SIG-M5 treated with dmso at 0.1 percent for 504 hours (cell line): ENCODE results near the gene ZNF574.

Experiments used
- DNase-seq: peaks from one replicate; lab custom pipeline; 2025; ENCODE audit not compliant: unreplicated experiment; lab: John Stamatoyannopoulos, UW

The ZNF574 gene

DNA sequence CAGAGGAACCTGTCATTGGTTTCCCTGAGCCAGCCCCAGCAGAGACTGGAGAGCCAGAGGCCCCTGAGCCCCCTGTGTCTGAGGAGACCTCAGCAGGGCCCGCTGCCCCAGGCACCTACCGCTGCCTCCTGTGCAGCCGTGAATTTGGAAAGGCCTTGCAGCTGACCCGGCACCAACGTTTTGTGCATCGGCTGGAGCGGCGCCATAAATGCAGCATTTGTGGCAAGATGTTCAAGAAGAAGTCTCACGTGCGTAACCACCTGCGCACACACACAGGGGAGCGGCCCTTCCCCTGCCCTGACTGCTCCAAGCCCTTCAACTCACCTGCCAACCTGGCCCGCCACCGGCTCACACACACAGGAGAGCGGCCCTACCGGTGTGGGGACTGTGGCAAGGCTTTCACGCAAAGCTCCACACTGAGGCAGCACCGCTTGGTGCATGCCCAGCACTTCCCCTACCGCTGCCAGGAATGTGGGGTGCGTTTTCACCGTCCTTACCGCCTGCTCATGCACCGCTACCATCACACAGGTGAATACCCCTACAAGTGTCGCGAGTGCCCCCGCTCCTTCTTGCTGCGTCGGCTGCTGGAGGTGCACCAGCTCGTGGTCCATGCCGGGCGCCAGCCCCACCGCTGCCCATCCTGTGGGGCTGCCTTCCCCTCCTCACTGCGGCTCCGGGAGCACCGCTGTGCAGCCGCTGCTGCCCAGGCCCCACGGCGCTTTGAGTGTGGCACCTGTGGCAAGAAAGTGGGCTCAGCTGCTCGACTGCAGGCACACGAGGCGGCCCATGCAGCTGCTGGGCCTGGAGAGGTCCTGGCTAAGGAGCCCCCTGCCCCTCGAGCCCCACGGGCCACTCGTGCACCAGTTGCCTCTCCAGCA is 4.2 kb downstream of the ZNF574 start:
- no peak for DNase-seq

DNA sequence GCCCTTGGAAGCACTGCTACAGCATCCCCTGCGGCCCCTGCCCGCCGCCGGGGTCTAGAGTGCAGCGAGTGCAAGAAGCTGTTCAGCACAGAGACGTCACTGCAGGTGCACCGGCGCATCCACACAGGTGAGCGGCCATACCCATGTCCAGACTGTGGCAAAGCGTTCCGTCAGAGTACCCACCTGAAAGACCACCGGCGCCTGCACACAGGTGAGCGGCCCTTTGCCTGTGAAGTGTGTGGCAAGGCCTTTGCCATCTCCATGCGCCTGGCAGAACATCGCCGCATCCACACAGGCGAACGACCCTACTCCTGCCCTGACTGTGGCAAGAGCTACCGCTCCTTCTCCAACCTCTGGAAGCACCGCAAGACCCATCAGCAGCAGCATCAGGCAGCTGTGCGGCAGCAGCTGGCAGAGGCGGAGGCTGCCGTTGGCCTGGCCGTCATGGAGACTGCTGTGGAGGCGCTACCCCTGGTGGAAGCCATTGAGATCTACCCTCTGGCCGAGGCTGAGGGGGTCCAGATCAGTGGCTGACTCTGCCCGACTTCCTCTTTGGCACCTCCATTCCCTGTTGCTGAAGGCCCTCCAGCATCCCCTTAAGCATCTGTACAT is 4.9 kb downstream of the ZNF574 start:
- DNase-seq: no peak

DNA sequence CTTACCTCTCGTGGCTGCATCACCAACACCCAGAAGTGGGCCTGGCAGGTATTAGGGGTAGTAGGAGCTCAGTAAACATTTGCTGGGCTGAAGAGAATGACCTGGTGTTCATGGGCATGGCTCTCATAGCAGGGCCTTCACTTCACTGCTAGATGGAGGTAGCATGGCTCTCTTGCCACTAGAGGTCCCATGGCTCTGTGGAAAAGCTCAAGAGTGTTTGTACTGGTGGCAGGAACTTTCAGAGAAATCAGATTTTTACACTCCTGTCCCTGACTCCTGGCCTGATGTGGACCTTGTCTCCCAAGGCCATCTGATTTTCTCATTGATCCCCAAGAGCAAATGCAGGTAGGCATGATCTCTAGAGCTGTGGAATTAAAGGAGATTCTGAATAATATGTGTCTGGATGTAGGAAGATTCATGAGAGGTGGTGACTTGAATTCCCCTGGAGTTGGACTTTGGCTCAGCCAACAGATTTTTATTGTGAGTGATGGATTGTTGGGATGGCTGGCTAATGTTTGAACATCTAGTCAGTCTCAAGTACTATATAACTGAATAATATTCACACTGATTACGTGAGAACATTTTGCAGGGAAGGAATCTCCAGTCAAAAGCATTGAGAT is 5.7 kb downstream of the ZNF574 start:
- peak; percentile 46 for DNase-seq

DNA sequence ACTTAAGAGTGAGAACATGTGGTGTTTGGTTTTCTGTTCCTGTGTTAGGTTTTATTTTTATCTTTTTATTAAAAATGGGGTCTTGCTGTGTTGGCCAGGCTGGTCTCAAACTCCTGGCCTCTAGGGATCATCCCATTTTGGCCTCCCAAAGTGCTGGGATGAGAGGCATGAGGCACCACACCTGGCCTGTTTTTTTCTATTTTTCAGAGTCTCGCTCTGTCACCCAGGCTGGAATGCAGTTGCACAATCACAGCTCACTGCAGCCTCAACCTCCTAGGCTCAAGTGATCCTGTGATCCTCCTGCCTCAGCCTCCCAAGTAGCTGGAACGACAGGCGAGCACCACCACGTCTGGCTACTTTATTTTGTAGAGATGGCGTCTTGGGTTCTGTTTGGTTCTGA is 7.6 kb downstream of the ZNF574 start:
- DNase-seq: no peak

DNA sequence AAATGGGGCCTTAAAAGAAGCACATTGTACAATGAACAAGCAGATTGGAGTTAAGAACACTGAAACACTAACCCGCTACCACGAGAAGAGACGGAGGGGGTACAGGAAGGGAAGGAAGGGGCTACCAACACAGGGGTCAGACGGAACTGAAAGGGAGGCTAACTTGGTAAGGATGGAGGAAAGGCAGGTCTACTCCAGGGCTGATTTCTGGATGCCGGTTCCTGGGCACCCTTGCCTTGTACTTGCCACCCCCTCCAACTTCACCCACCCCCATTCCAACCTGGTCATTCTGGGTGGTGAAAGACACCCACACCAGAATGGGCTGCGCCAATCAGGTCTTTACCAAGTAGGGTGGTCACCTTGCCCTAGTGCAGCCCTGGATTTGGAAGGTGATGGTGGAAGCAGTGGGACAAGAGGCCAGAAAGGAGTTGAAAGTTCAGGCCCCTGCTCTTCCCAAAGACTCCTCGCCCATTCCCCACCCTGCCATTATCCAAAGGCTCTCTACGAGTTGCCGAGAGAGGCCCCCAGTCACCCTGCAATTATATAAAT is 10.3 kb downstream of the ZNF574 start:
- DNase-seq: no peak

DNA sequence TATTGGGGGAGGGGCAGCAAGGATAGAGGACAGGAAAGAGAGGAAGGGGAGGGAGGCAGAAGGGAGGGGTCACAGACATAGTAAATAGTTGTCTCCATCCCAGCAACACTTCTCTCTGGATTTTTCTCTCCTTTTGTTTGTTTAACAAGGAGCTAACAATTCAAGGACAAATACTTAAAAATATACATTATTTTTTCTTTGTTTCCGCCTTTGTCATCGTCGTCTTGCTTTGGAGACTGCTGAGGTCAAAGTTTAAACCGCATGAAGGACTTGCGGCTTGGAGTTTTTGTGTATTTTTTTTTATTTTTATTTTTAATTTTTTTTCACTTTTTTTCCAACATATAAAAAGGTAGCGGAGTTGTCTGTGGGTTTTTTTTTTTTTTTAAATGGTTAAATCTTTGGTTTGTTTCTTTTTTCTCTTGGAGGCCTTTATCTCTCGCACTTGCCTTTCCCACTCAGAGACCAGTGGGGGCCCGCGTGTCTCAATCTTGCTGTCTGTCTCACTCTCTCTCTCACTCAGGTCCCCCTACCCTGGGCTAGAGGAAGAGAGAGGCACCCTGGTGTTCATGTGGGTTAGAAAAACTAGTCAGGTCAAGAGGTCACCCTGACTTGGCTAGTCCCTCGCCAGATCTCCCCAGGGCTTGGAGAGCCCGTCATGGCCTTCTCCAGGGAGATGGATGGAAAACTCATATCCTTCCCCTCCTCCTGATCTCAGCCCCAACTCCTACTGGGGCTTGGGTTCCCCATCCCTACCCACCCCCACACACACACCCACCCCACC is 11.0 kb downstream of the ZNF574 start:
- DNase-seq: no peak

DNA sequence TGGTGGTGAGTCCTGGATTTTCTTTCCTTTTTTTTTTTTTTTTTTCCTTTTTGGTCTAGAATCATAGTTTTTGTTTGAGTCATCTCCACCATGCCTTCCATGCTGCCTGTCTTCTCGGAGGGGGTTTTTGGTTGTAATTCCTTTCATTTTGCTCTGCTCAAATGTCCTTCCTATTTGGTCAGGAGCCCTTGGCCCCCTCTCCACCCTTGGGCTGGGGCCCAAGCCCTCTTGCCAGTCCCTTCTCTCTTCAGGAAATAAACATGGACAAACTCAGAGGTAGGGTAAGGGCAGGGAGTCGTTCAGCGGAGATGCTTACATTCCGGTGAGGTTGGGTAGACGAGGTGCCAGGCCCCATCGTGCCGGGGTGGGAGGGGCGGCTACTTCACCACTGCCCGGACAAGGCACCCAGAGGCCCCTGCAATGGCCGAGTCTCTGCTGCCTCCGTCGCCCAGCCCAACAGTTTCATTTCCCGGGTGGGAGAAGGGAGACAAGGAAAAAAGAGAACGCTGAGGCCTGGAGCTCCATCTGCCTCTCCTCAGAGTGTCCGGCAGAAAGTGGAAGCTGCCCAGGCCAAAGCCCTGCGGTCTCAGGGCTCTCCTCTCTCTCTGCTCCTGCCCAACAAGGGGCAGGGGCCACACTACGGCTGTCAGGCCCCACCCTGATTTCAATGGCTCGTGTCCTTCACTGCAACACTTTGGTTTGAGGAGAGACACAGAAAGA is 12.7 kb downstream of the ZNF574 start:
- no peak for DNase-seq

DNA sequence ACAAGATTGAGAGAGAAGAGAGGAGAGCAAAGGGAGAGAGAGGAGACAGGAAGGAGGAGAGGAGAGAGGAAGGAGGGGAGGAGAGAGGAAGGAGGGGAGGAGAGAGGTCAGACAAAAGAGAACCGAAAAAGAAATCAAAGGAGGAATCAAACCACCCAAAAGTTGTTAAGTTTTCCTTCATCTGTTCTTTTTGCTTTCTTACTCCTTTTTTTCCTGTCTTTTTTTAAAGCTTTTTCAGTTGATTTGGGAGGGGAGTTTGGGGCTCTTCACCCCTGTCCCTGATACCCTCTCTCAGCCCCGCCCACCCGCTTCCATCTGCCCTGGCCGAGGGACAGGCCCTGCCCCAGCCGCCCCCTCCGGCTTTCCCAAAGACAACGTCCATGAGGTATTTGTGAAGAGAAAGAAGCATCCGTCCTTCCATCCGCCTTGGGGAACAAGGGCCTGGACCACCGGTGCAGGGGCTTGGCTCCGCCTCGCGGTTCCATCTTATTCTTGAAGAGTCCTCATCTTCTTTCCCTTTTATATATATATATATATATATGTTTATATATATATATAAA is 13.3 kb downstream of the ZNF574 start:
- DNase-seq: no peak

DNA sequence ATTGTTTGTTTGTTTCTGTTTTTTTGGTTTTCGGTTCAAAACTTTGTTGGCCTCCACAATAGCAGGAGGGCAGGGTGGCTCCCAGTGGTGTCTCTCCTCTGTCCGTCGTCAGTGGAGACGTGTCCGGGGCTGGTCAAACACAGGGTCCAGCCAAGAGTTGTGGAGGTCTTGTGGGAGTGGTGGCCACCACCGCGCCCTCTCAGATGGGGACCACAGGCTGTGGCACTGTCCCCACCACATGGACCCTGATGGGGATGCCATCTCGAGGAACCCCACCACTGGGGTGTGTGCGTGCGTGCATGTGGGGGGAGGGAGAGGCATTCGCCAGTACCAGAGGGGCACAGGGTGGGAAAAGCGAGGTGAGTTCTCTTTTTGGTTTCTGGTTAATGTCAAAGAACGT is 13.8 kb downstream of the ZNF574 start:
- no peak for DNase-seq

DNA sequence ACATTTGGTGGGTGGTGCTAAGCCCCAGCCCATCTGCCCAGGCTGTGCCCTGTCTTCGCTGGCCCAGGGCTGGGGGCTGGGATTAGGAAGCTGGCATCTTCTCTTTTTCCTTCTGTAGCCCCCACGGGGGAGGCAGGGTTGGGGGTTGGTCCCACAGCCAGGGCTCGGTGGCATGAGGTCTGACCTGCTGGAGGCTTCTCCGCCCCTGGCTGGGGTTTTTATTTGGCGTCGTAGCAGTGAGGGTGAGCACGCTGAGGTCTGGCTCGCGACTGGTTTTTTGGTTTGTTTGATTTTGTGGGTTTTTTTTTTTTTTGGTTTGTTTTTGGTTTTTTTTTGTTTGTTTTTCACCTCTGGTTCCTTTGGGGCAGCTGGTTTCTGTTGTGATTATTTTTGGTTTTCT is 14.7 kb downstream of the ZNF574 start:
- DNase-seq: no peak

DNA sequence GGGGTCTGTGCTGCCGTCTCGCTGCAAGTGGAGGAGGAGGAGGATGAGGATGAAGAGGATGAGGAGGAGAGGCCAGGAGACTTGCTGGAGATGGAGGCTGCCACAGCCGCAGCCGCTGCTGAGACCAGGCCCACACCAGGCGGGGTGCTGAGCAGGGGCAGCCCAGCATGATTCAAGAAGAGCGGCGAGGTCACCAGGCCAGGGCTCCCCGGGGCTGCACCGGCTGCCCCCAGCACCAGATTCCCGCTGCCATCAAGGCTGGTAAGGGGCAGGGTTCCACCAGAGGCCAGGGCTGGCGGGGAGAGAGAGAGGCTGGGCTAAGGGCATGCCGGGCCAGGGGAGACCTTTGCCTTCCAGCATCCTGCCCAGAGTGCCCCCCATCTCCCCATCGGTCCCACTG is 15.3 kb downstream of the ZNF574 start:
- no peak for DNase-seq

DNA sequence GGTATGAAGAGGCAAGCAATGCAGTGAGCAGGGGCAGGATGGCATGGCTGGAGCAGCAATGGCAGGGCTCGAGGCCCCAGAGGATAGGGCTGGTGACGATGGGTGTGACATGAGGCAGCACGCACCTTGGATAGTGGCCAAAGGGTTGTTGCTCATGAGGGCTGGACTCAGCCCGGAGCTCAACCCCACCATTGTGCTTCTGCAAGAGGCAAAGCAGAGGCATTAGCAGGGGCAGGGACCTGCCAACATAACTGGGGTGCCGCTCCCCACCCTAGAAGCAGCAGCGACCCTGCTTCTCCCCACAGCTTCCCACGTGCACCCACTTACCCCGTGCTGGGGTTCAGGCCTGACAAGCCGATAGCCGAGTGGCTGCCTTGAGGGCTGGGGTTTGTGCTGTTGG is 15.8 kb downstream of the ZNF574 start:
- DNase-seq: no peak

DNA sequence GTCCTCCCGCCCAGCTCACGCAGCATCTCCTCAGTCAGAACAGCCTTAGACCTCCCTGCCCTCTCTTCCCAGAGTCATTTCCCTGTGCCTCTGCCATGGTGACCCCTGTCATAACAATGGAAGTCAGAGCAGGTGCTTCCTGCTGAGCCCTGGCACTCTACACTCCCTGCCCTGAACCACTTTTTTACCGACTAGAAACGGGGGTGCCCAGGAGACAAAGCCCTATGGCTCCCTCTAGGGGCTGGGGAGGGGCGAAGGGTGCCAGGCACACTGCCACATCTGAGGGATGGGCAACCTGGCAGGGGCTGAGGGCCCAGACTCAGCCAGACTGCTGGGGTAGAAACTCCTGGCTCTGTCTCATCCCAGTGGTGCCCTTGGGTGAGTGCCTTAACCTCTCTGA is 16.4 kb downstream of the ZNF574 start:
- DNase-seq: no peak

DNA sequence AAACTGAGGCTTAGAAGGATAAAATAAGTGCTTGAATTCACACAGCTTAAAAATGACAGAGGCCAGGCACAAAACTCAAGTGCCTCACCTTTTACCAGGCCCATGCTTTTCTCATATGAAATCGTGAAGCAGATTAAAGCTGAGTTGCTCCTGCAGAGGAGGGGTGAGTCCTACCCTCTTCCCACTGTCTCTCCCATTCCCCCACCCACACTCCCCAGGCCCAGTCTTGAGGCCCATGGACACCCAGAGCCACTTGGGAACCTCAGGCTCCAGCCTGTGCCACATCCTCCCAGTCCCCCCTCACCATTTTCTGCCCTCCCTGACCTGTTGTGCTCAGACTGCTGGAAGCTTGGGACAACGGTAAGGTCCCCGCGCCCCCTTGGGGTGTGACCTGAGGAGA is 17.5 kb downstream of the ZNF574 start:
- no peak for DNase-seq

DNA sequence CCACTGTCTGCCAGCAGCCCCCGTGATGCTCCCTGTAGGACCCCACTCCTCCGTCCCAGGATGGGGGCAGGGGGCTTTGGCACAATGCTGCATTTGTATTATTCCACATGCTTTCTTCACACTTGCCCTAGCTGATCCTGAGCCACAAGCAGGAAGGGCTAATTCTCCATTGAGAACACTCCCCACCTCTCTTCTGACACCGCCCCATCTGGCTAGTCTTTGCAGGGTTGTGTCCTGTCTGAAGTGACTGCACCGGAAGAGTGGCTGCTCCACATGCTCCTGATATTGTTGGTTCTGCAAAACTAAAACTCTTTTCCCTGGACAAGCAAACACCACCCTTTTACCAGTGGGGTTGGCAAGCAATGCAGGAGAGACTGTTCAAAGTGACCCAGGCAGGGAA is 18.0 kb downstream of the ZNF574 start:
- DNase-seq: no peak

DNA sequence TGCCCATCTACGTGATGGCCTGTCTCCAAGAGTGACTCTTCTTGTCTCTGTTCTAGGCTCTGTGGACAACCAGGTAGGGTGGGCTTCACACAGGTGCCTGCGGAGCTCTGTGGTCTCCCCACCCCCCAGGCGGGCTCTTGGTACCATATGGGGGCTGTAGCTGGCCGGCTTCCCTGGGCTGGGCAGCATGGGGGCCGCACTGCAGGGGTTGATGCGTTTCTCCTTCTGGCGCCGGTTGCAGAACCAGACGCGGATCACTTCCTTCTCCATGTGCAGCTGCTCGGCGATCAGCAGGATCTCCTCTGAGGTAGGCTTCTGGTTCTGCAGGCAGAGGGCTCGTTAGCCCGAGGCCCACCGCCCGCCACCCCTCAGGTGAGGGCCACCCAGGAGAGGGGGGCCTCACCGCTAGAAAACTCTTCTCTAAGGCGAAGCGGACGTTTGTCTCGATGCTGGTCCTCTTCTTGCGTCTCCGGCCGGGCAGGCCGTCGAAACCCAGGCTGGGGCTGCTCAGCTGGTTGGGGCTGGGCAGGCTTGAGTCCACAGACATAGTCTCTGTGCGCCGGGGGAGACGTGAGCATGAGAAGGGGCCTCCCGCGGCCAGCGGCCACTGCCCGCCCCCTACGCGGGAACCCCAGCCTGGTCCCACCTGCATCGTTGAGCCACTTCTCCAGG is 19.3 kb downstream of the ZNF574 start:
- DNase-seq: no peak

DNA sequence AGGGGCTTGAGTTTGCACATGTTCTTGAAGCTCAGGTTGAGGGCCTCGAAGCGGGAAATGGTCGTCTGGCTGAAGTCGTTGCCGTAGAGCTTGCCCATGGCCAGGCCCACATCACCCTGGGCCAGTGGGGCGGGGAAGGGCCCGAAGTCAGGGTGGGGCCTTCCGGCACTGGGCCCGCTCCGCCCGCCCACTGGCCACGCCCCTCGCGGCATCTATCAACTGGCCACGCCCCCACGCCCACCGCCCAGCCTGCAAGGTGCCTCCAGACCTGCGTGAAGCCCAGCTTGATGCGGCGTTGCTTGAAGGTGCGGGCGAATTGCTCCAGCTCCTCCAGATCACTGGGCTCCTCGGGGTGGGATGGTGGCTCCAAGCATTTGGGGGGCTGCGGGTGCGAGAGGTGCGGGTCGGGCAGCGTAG is 19.9 kb downstream of the ZNF574 start:
- DNase-seq: no peak

DNA sequence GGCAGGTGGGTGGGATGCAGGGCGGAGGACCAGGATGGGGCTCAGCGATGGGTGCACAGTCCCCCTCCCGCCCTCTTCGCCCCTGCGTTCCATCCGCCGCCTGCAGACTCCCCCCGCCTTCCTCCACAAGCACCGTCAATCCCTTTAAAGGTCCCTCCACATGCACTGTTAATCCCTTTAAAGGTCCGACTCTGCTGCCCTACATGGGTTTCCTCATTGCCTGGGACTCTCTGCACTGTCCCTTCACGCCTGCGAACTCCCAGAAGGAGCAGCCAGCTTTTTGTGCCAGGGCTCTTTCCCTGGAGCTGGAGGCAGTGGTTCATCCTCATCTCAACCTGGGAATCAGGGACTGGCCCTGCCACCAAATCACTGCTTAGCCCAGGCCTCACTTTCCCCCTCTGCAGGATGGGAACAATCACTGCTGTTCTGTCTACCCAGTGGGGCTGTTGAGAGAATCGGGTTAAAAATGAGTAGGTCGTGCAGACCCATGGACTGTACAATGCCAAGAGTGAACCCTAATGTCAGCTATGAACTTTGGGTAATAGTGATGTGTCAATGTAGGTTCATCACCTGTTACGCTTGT is 20.4 kb downstream of the ZNF574 start:
- no peak for DNase-seq

DNA sequence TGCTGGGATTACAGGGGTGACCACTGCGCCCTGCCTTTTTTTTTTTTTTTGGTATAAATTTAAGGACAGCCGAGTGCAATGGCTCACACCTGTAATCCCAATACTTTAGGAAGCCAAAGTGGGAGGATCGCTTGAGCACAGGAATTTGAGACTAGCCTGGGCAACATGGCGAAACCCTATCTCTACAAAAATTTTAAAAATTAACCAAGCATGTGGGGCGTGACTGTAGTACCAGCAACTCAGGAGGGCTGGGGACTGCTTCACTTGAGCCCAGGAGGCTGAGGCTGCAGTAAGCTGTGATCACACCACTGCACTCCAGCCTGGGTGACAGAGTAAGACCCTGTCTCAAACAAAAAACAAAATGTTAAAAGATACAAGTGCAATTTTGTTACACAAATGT is 21.5 kb downstream of the ZNF574 start:
- DNase-seq: no peak
